Endothelial cell of umbilical vein (primary cell): ENCODE results near the gene TMEM47.

Experiments
- CTCF ChIP-seq, 2 donors: IDR thresholded peaks; 1 replicate in 1 of 2; 2 replicates in 1 of 2; pipeline ENCODE4 v1.5.1; 2011; ENCODE audit warnings: low read length in 2 of 2, mild to moderate bottlenecking in 2 of 2, moderate library complexity in 2 of 2, control low read depth in 1 of 2, inconsistent platforms in 1 of 2, low read depth in 1 of 2; ENCODE audit not compliant: insufficient read depth in 1 of 2; ENCODE audit errors: extremely low read depth in 1 of 2
- EZH2 ChIP-seq: IDR thresholded peaks from 2 replicates; pipeline ENCODE4 v1.6.1; 2012; ENCODE audit warnings: borderline replicate concordance, low read depth, mild to moderate bottlenecking, moderate library complexity, low read length, inconsistent platforms; ENCODE audit not compliant: severe bottlenecking
- FOS ChIP-seq: IDR thresholded peaks from 2 replicates; pipeline ENCODE4 v1.6.1; 2011; ENCODE audit warnings: mild to moderate bottlenecking, low read length, moderate library complexity, borderline replicate concordance; ENCODE audit not compliant: insufficient read depth
- JUN ChIP-seq: IDR thresholded peaks from 2 replicates; pipeline ENCODE4 v1.6.1; 2011; ENCODE audit warnings: borderline replicate concordance, low read depth; ENCODE audit not compliant: insufficient read length, insufficient read depth
- MAX ChIP-seq: IDR thresholded peaks from 2 replicates; pipeline ENCODE4 v1.6.1; 2011; ENCODE audit not compliant: insufficient read depth, insufficient read length
- MYC ChIP-seq: IDR thresholded peaks from one replicate; pipeline ENCODE4 v1.6.1; 2011; ENCODE audit warnings: mild to moderate bottlenecking, low read depth, low read length
- POLR2A ChIP-seq: IDR thresholded peaks from 2 replicates; pipeline ENCODE4 v1.6.1; 2012; ENCODE audit warnings: low read depth, mild to moderate bottlenecking, control low read depth, low read length
- POLR2AphosphoS5 ChIP-seq: IDR thresholded peaks from 2 replicates; pipeline ENCODE4 v1.6.1; 2012; ENCODE audit warnings: low read depth, mild to moderate bottlenecking, control low read depth, low read length, moderate library complexity; ENCODE audit not compliant: insufficient read depth

- TF ChIP-seq CTCF (IDR thresholded peaks at IDR 0.05; ENCODE audit: extremely low read depth in 1 of 2, insufficient read depth in 1 of 2, low read depth in 1 of 2, low read length in 2 of 2) (no peak), POLR2A (no peak), POLR2AphosphoS5 (no peak), MYC (no peak), EZH2 (no peak), JUN (no peak), FOS (no peak), MAX (no peak)
Observed at GRCh38 chrX:34612036-34612435, 45.0 kb downstream of the TMEM47 start.
